GM11168 (cell line): Measurements from ENCODE around the gene ADARB2.
"Not testable (repeated sequence)": the region's sequence is repeated elsewhere in the genome, so short reads cannot be mapped to it uniquely, and the experiment has no call there.

Source experiments
- in situ Hi-C: fragments of 300-500 bp; cut with MboI; formaldehyde crosslinking; loops from one replicate; pipeline ENCODE4 v1.12.0; 2022; ENCODE audit warnings: low sequenced_read_pairs; ENCODE audit not compliant: unreplicated experiment

Gene ADARB2

GRCh38 chr10:1538121-1538520 is 199.2 kb downstream of the ADARB2 start:
- in situ Hi-C loops, result no loop called here

- in situ Hi-C loops, result not testable (repeated sequence)
Measured at GRCh38 chr10:1537449-1537848, 199.9 kb downstream of the ADARB2 start.

GRCh38 chr10:1536341-1536740 is 201.0 kb downstream of the ADARB2 start:
- in situ Hi-C loops, result no loop called here

GRCh38 chr10:1535301-1535965 is 201.9 kb downstream of the ADARB2 start:
- in situ Hi-C loops, result no loop called here

- in situ Hi-C loops, result no loop called here
Measured at GRCh38 chr10:1534820-1535219, 202.5 kb downstream of the ADARB2 start.

GRCh38 chr10:1532636-1533035 is 204.7 kb downstream of the ADARB2 start:
- in situ Hi-C loops, result no loop called here

- in situ Hi-C loops, result no loop called here
Measured at GRCh38 chr10:1531883-1532597, 205.3 kb downstream of the ADARB2 start.

- in situ Hi-C loops, result no loop called here
Measured at GRCh38 chr10:1530871-1531517, 206.3 kb downstream of the ADARB2 start.

- in situ Hi-C loops, result no loop called here
Measured at GRCh38 chr10:1529806-1530413, 207.4 kb downstream of the ADARB2 start.

- in situ Hi-C loops, result no loop called here
Measured at GRCh38 chr10:1527951-1528350, 209.4 kb downstream of the ADARB2 start.

- in situ Hi-C loops, result no loop called here
Measured at GRCh38 chr10:1526436-1527055, 210.8 kb downstream of the ADARB2 start.

GRCh38 chr10:1525354-1526162 is 211.8 kb downstream of the ADARB2 start:
- in situ Hi-C loops, result no loop called here

- in situ Hi-C loops, result no loop called here
Measured at GRCh38 chr10:1524540-1524939, 212.8 kb downstream of the ADARB2 start.

GRCh38 chr10:1523221-1523620 is 214.1 kb downstream of the ADARB2 start:
- in situ Hi-C loops, result no loop called here

- in situ Hi-C loops, result no loop called here
Measured at GRCh38 chr10:1522237-1522636, 215.1 kb downstream of the ADARB2 start.

- in situ Hi-C loops, result no loop called here
Measured at GRCh38 chr10:1521741-1522140, 215.6 kb downstream of the ADARB2 start.

- in situ Hi-C loops, result no loop called here
Measured at GRCh38 chr10:1520909-1521565, 216.3 kb downstream of the ADARB2 start.

- in situ Hi-C loops, result no loop called here
Measured at GRCh38 chr10:1519391-1519790, 217.9 kb downstream of the ADARB2 start.

- in situ Hi-C loops, result no loop called here
Measured at GRCh38 chr10:1517684-1518083, 219.6 kb downstream of the ADARB2 start.
